ENCODE results near the gene TMEM140. TPM values are rescaled to one million over a fixed set of nuclear protein-coding genes. Genes with fewer than 3 reads are reported as not detected.

Gene TMEM140
- total RNA-seq, 1 donor from 2014 or later = 0.27 TPM

DNA sequence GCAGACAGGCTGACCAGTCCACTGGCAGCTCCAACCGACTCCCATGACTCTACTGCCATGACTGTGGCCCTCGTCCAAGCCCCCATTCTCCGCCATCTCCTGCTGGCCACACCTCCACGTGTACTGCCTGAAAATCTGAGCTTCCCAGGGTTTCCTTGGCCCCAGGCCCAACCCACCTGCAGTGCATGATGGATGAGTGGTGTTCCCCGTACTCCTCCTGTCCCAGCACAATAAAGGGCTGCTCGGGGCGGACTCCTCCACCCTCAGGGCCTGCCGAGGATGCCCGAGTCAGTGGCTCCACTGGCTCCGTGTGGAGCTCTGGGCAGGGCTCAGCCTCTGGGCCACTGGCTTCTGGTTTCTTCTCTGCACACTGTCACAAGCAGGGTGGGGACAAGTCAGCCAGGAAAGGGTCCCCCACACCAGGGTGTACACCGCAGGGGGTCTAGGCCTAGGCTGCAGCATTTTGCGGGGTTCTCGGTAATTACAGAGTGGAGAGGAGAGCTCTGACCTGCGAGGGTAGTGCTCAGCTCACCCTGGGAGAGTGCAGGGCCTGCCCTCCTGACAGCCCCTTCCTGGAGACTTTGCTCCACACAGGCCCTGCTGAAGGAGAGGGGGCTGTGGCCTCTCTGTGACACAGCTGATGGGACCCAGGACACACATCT lies 48.2 kb downstream of the TMEM140 start:
- H3K27ac Mint-ChIP-seq (ENCODE audit: unreplicated experiment) = no peak overlapping the region
- Histone ChIP-seq H3K27ac (ENCODE audit: low read depth, low read length) (no peak overlapping the region), H3K9me3 (ENCODE audit: insufficient read depth, low read depth, low read length) (no peaks in the 10 kb centered on the region), H3K27me3 (ENCODE audit: insufficient read depth, low read length) (no peaks in the 10 kb centered on the region), H3K36me3 (ENCODE audit: insufficient read depth, low read length) (peaks cover 6% of the 10 kb centered on the region), H2AFZ (ENCODE audit: low read depth, low read length) (no peak overlapping the region), H3K9ac (ENCODE audit: low read length) (no peak overlapping the region), H4K20me1 (ENCODE audit: insufficient read depth, low read length) (no peaks in the 10 kb centered on the region), H3K79me2 (ENCODE audit: insufficient read depth, low read length) (no peaks in the 10 kb centered on the region), H3K4me3 (ENCODE audit: insufficient read depth, low read depth, low read length) (no peak overlapping the region), H3K4me1 (ENCODE audit: insufficient read depth, low read length) (peaks cover 23% of the 10 kb centered on the region), H3K4me2 (ENCODE audit: low read length) (no peak overlapping the region)
- no peaks in the 10 kb centered on the region for H3K27me3 Mint-ChIP-seq (ENCODE audit: low read depth, unreplicated experiment)
- H3K36me3 Mint-ChIP-seq (ENCODE audit: low read depth, unreplicated experiment) = peaks cover 17% of the 10 kb centered on the region
- H3K4me3 Mint-ChIP-seq (ENCODE audit: unreplicated experiment) = no peak overlapping the region
- FAIRE-seq (no peak), DNase-seq (ENCODE audit: low read depth) (no peak)
- no peak for TF ChIP-seq CTCF (IDR thresholded peaks at IDR 0.05; ENCODE audit: insufficient read depth, low read depth, low read length)
- no peak for TF ChIP-seq EZH2 (IDR thresholded peaks at IDR 0.05; ENCODE audit: insufficient read depth, low read length)
- peaks cover 31% of the 10 kb centered on the region for H3K4me1 Mint-ChIP-seq (ENCODE audit: low read depth, unreplicated experiment)
- no peaks in the 10 kb centered on the region for H3K9me3 Mint-ChIP-seq (ENCODE audit: unreplicated experiment)

DNA sequence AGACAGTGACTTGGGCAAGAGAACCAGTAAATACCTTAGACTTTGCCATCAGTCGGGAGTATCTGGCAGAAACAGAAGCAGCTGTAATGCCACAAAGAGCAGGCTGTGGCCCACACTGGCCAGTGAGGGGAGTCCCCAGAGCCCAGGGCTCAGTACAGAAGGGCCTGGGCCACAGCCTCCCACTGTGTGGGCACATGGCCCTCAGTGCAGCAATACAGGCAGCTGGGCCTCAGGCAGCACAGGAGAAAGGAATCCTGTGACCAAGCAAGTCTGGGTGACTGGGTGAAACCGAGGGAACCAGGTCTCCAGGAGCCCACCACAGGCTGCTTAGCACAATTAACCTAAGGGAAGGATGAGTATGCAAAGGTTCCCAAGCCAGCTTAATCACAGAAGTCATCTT lies 49.5 kb downstream of the TMEM140 start:
- no peak for DNase-seq (ENCODE audit: low read depth)

More for the DNA sequence above, 49.5 kb downstream of the TMEM140 start:
- Histone ChIP-seq H3K4me3 (ENCODE audit: insufficient read depth, low read depth, low read length) (no peak overlapping the region), H3K9me3 (ENCODE audit: insufficient read depth, low read depth, low read length) (no peaks in the 10 kb centered on the region), H2AFZ (ENCODE audit: low read depth, low read length) (no peak overlapping the region), H3K36me3 (ENCODE audit: insufficient read depth, low read length) (peaks cover 4% of the 10 kb centered on the region), H3K79me2 (ENCODE audit: insufficient read depth, low read length) (no peaks in the 10 kb centered on the region), H3K27ac (ENCODE audit: low read depth, low read length) (no peak overlapping the region), H4K20me1 (ENCODE audit: insufficient read depth, low read length) (no peaks in the 10 kb centered on the region), H3K4me2 (ENCODE audit: low read length) (no peak overlapping the region), H3K4me1 (ENCODE audit: insufficient read depth, low read length) (peaks cover 23% of the 10 kb centered on the region), H3K9ac (ENCODE audit: low read length) (no peak overlapping the region), H3K27me3 (ENCODE audit: insufficient read depth, low read length) (no peaks in the 10 kb centered on the region)
- TF ChIP-seq EZH2 (IDR thresholded peaks at IDR 0.05; ENCODE audit: insufficient read depth, low read length) (no peak), CTCF (IDR thresholded peaks at IDR 0.05; ENCODE audit: insufficient read depth, low read depth, low read length) (no peak)
- Mint-ChIP-seq H3K9me3 (ENCODE audit: unreplicated experiment) (no peaks in the 10 kb centered on the region), H3K27ac (ENCODE audit: unreplicated experiment) (no peak overlapping the region), H3K4me1 (ENCODE audit: low read depth, unreplicated experiment) (peaks cover 36% of the 10 kb centered on the region), H3K4me3 (ENCODE audit: unreplicated experiment) (no peak overlapping the region), H3K36me3 (ENCODE audit: low read depth, unreplicated experiment) (peaks cover 17% of the 10 kb centered on the region), H3K27me3 (ENCODE audit: low read depth, unreplicated experiment) (no peaks in the 10 kb centered on the region)
- FAIRE-seq = no peak

All from astrocyte (in vitro differentiated cells and primary cell).